Endothelial cell of umbilical vein (primary cell): ENCODE data around the gene CKAP5. TPM values are rescaled to one million over a fixed set of nuclear protein-coding genes. Genes with fewer than 3 reads are reported as not detected.

Experiments
- microRNA-seq: library from miRNA; unstranded; fragments of <30 nt; microRNA quantifications from one replicate; pipeline ENCODE4 v1.2.0, GENCODE V29; 2021; ENCODE audit warnings: borderline number of aligned reads, borderline replicate concordance
- polyA plus RNA-seq, 4 experiments: library from polyadenylated mRNA; depleted of rRNA in 3 of 4; stranded (reverse) in 3 of 4; unstranded in 1 of 4; fragments of >200 nt; gene quantifications; 2 replicates each; pipeline versions ENCODE4 v1.2.1 to v1.2.3, GENCODE V29; 2011 to 2012; ENCODE audit warnings: missing spikeins in 1 of 4
- small RNA-seq: library from RNA; depleted of rRNA; stranded (forward); fragments of <200 nt; gene quantifications from one replicate; pipeline ENCODE3, GENCODE V24; 2012; ENCODE audit warnings: low replicate concordance, low read depth; ENCODE audit not compliant: insufficient read depth, insufficient read length
- total RNA-seq: library from RNA; stranded (reverse); gene quantifications from 2 replicates; pipeline ENCODE4 v1.2.3, GENCODE V29; 2021

CKAP5 gene
- total and polyA plus RNA-seq, 2 donors (not counting 3 experiments of a cell fraction or from before 2014, with no cell fraction given), result 47.4 to 138 TPM

Small RNAs within 50 kb of the gene (microRNA-seq; reads per million reads assigned to microRNA genes)
- 3.5 reads per million for gene MIR5582

Small RNAs within 50 kb of the gene (small RNA-seq; reads per million reads assigned to genes)
- not detected for gene MIR5582
- not detected for gene RF00573
- 21.5 reads per million, percentile 80 among the genes with 10 or more reads in this experiment for gene SNORD67

Other genes with a start within 250 kb of the CKAP5 start
- 3.2 and 4.7 TPM in 2 replicates for gene HARBI1, start 229.1 kb downstream of the CKAP5 start, total RNA-seq
- 2.7 and 3.1 TPM in 2 replicates for gene HARBI1, start 229.1 kb downstream of the CKAP5 start, polyA plus RNA-seq
- 66.5 and 67.3 TPM in 2 replicates for gene ATG13, start 228.7 kb downstream of the CKAP5 start, total RNA-seq
- 60.1 and 71.0 TPM in 2 replicates for gene ATG13, start 228.7 kb downstream of the CKAP5 start, polyA plus RNA-seq
- gene ARHGAP1, start 145.7 kb downstream of the CKAP5 start, total RNA-seq, result 58.2 and 63.4 TPM in 2 replicates
- 30.9 and 31.0 TPM in 2 replicates for gene ARHGAP1, start 145.7 kb downstream of the CKAP5 start, polyA plus RNA-seq
- 10.3 and 10.9 TPM in 2 replicates for gene ZNF408, start 145.2 kb downstream of the CKAP5 start, total RNA-seq
- gene ZNF408, start 145.2 kb downstream of the CKAP5 start, polyA plus RNA-seq, result 7.8 and 11.0 TPM in 2 replicates
- not detected in 2 replicates for gene F2, start 127.1 kb downstream of the CKAP5 start, total RNA-seq
- 0.04 and 0.10 TPM in 2 replicates for gene F2, start 127.1 kb downstream of the CKAP5 start, polyA plus RNA-seq
- 2.0 and 3.8 TPM in 2 replicates for gene LRP4, start 72.3 kb upstream of the CKAP5 start, total RNA-seq
- 0.78 and 0.86 TPM in 2 replicates for gene LRP4, start 72.3 kb upstream of the CKAP5 start, polyA plus RNA-seq
- 25.9 and 29.6 TPM in 2 replicates for gene CSTPP1, start 90.5 kb upstream of the CKAP5 start, total RNA-seq
- 38.2 and 43.1 TPM in 2 replicates for gene CSTPP1, start 90.5 kb upstream of the CKAP5 start, polyA plus RNA-seq